ENCODE measurements around the gene PRR30. TPM values are rescaled to one million over a fixed set of nuclear protein-coding genes. Genes with fewer than 3 reads are reported as not detected.

Gene PRR30
- total RNA-seq, 1 experiment from 2014 or later = not detected

- H3K9me3 ChIP-seq (ENCODE audit: low read length) = no peaks in the 10 kb centered on the region
- H3K9me2 ChIP-seq (replicated peaks; ENCODE audit: insufficient read depth, low read length) = no peaks in the 10 kb centered on the region
- H3K36me3 ChIP-seq (ENCODE audit: insufficient read depth, low read length) = no peaks in the 10 kb centered on the region
- no peak overlapping the region for H3K4me2 ChIP-seq (ENCODE audit: low read depth, low read length, poor library complexity, severe bottlenecking)
- H3K79me2 ChIP-seq (ENCODE audit: low read length) = no peaks in the 10 kb centered on the region
- H3K27ac ChIP-seq (ENCODE audit: low read length) = no peak overlapping the region
- H4K20me1 ChIP-seq (ENCODE audit: insufficient read depth, low read depth, low read length) = no peaks in the 10 kb centered on the region
- DNase-seq = no peak
- H3K4me1 ChIP-seq (ENCODE audit: low read length) = no peaks in the 10 kb centered on the region
- no peak overlapping the region for H3K4me3 ChIP-seq (ENCODE audit: low read length)
- H3K9ac ChIP-seq (ENCODE audit: low read length) = no peak overlapping the region
- H2AFZ ChIP-seq (ENCODE audit: low read length) = no peak overlapping the region
- H3K27me3 ChIP-seq (ENCODE audit: low read length) = no peaks in the 10 kb centered on the region
These were observed 31.0 kb downstream of the PRR30 start for GRCh38 chr2:27108221-27108620.

- Histone ChIP-seq H3K9ac (ENCODE audit: low read length) (no peak overlapping the region), H2AFZ (ENCODE audit: low read length) (no peak overlapping the region), H3K36me3 (ENCODE audit: insufficient read depth, low read length) (no peaks in the 10 kb centered on the region), H4K20me1 (ENCODE audit: insufficient read depth, low read depth, low read length) (no peaks in the 10 kb centered on the region), H3K4me1 (ENCODE audit: low read length) (no peaks in the 10 kb centered on the region), H3K27me3 (ENCODE audit: low read length) (no peaks in the 10 kb centered on the region), H3K27ac (ENCODE audit: low read length) (no peak overlapping the region), H3K9me3 (ENCODE audit: low read length) (no peaks in the 10 kb centered on the region), H3K4me3 (ENCODE audit: low read length) (no peak overlapping the region), H3K79me2 (ENCODE audit: low read length) (no peaks in the 10 kb centered on the region), H3K9me2 (replicated peaks; ENCODE audit: insufficient read depth, low read length) (no peaks in the 10 kb centered on the region), H3K4me2 (ENCODE audit: low read depth, low read length, poor library complexity, severe bottlenecking) (no peak overlapping the region)
- no peak for DNase-seq
These were observed 33.2 kb downstream of the PRR30 start for GRCh38 chr2:27105981-27106380.

- DNase-seq = no peak
- Histone ChIP-seq H3K4me2 (ENCODE audit: low read depth, low read length, poor library complexity, severe bottlenecking) (no peak overlapping the region), H3K9me3 (ENCODE audit: low read length) (no peaks in the 10 kb centered on the region), H3K36me3 (ENCODE audit: insufficient read depth, low read length) (no peaks in the 10 kb centered on the region), H2AFZ (ENCODE audit: low read length) (no peak overlapping the region), H3K4me3 (ENCODE audit: low read length) (no peak overlapping the region), H3K9me2 (replicated peaks; ENCODE audit: insufficient read depth, low read length) (no peaks in the 10 kb centered on the region), H3K27me3 (ENCODE audit: low read length) (no peaks in the 10 kb centered on the region), H4K20me1 (ENCODE audit: insufficient read depth, low read depth, low read length) (no peaks in the 10 kb centered on the region), H3K9ac (ENCODE audit: low read length) (no peak overlapping the region), H3K4me1 (ENCODE audit: low read length) (no peaks in the 10 kb centered on the region), H3K79me2 (ENCODE audit: low read length) (no peaks in the 10 kb centered on the region), H3K27ac (ENCODE audit: low read length) (no peak overlapping the region)
These were observed 36.9 kb downstream of the PRR30 start for GRCh38 chr2:27102329-27102728.

- Histone ChIP-seq H3K4me3 (ENCODE audit: low read length) (no peak overlapping the region), H3K9me2 (replicated peaks; ENCODE audit: insufficient read depth, low read length) (no peaks in the 10 kb centered on the region), H3K27ac (ENCODE audit: low read length) (no peak overlapping the region), H2AFZ (ENCODE audit: low read length) (no peak overlapping the region), H3K4me2 (ENCODE audit: low read depth, low read length, poor library complexity, severe bottlenecking) (no peak overlapping the region), H3K9me3 (ENCODE audit: low read length) (no peaks in the 10 kb centered on the region), H3K4me1 (ENCODE audit: low read length) (peaks cover 8% of the 10 kb centered on the region), H3K27me3 (ENCODE audit: low read length) (no peaks in the 10 kb centered on the region), H3K36me3 (ENCODE audit: insufficient read depth, low read length) (no peaks in the 10 kb centered on the region), H3K9ac (ENCODE audit: low read length) (no peak overlapping the region), H4K20me1 (ENCODE audit: insufficient read depth, low read depth, low read length) (no peaks in the 10 kb centered on the region), H3K79me2 (ENCODE audit: low read length) (no peaks in the 10 kb centered on the region)
- no peak for DNase-seq
These were observed 39.2 kb downstream of the PRR30 start for GRCh38 chr2:27100036-27100435.

GRCh38 chr2:27099334-27099955 lies 39.8 kb downstream of the PRR30 start:
- H3K9ac ChIP-seq (ENCODE audit: low read length) = no peak overlapping the region
- no peak overlapping the region for H2AFZ ChIP-seq (ENCODE audit: low read length)
- H3K4me1 ChIP-seq (ENCODE audit: low read length) = peaks cover 8% of the 10 kb centered on the region
- H3K9me3 ChIP-seq (ENCODE audit: low read length) = no peaks in the 10 kb centered on the region
- no peak overlapping the region for H3K4me3 ChIP-seq (ENCODE audit: low read length)
- no peaks in the 10 kb centered on the region for H3K36me3 ChIP-seq (ENCODE audit: insufficient read depth, low read length)
- no peaks in the 10 kb centered on the region for H4K20me1 ChIP-seq (ENCODE audit: insufficient read depth, low read depth, low read length)
- no peaks in the 10 kb centered on the region for H3K9me2 ChIP-seq (replicated peaks; ENCODE audit: insufficient read depth, low read length)
- H3K4me2 ChIP-seq (ENCODE audit: low read depth, low read length, poor library complexity, severe bottlenecking) = no peak overlapping the region
- no peaks in the 10 kb centered on the region for H3K79me2 ChIP-seq (ENCODE audit: low read length)
- H3K27me3 ChIP-seq (ENCODE audit: low read length) = no peaks in the 10 kb centered on the region
- DNase-seq = no peak
- no peak overlapping the region for H3K27ac ChIP-seq (ENCODE audit: low read length)

- no peaks in the 10 kb centered on the region for H3K9me3 ChIP-seq (ENCODE audit: low read length)
- H3K9ac ChIP-seq (ENCODE audit: low read length) = no peak overlapping the region
- H3K9me2 ChIP-seq (replicated peaks; ENCODE audit: insufficient read depth, low read length) = no peaks in the 10 kb centered on the region
- H3K4me2 ChIP-seq (ENCODE audit: low read depth, low read length, poor library complexity, severe bottlenecking) = no peak overlapping the region
- H2AFZ ChIP-seq (ENCODE audit: low read length) = no peak overlapping the region
- no peaks in the 10 kb centered on the region for H3K27me3 ChIP-seq (ENCODE audit: low read length)
- no peaks in the 10 kb centered on the region for H3K36me3 ChIP-seq (ENCODE audit: insufficient read depth, low read length)
- H3K4me1 ChIP-seq (ENCODE audit: low read length) = peaks cover 8% of the 10 kb centered on the region
- no peaks in the 10 kb centered on the region for H3K79me2 ChIP-seq (ENCODE audit: low read length)
- no peak overlapping the region for H3K4me3 ChIP-seq (ENCODE audit: low read length)
- no peak overlapping the region for H3K27ac ChIP-seq (ENCODE audit: low read length)
- no peaks in the 10 kb centered on the region for H4K20me1 ChIP-seq (ENCODE audit: insufficient read depth, low read depth, low read length)
- no peak for DNase-seq
These were observed 41.9 kb downstream of the PRR30 start for GRCh38 chr2:27097341-27097740.

- no peak for DNase-seq
- Histone ChIP-seq H3K79me2 (ENCODE audit: low read length) (no peaks in the 10 kb centered on the region), H3K9me2 (replicated peaks; ENCODE audit: insufficient read depth, low read length) (no peaks in the 10 kb centered on the region), H3K27me3 (ENCODE audit: low read length) (no peaks in the 10 kb centered on the region), H3K9ac (ENCODE audit: low read length) (peak overlapping the region; percentile 51), H3K36me3 (ENCODE audit: insufficient read depth, low read length) (no peaks in the 10 kb centered on the region), H3K27ac (ENCODE audit: low read length) (no peak overlapping the region), H4K20me1 (ENCODE audit: insufficient read depth, low read depth, low read length) (no peaks in the 10 kb centered on the region), H3K4me2 (ENCODE audit: low read depth, low read length, poor library complexity, severe bottlenecking) (no peak overlapping the region), H3K4me3 (ENCODE audit: low read length) (no peak overlapping the region), H3K4me1 (ENCODE audit: low read length) (peaks cover 8% of the 10 kb centered on the region), H3K9me3 (ENCODE audit: low read length) (no peaks in the 10 kb centered on the region), H2AFZ (ENCODE audit: low read length) (peak overlapping the region; percentile 98)
These were observed 42.4 kb downstream of the PRR30 start for GRCh38 chr2:27096748-27097297.

GRCh38 chr2:27095745-27096651 lies 43.2 kb downstream of the PRR30 start:
- Histone ChIP-seq H3K27ac (ENCODE audit: low read length) (no peak overlapping the region), H3K9me3 (ENCODE audit: low read length) (no peaks in the 10 kb centered on the region), H3K9me2 (replicated peaks; ENCODE audit: insufficient read depth, low read length) (no peaks in the 10 kb centered on the region), H3K9ac (ENCODE audit: low read length) (peak overlapping the region; percentile 51), H3K4me1 (ENCODE audit: low read length) (peaks cover 8% of the 10 kb centered on the region), H3K36me3 (ENCODE audit: insufficient read depth, low read length) (no peaks in the 10 kb centered on the region), H3K4me3 (ENCODE audit: low read length) (peak overlapping the region; percentile 53; the same call in 1 of the 2 replicates), H2AFZ (ENCODE audit: low read length) (peak overlapping the region; percentile 98), H3K79me2 (ENCODE audit: low read length) (no peaks in the 10 kb centered on the region), H3K27me3 (ENCODE audit: low read length) (no peaks in the 10 kb centered on the region), H3K4me2 (ENCODE audit: low read depth, low read length, poor library complexity, severe bottlenecking) (peak overlapping the region; percentile 68), H4K20me1 (ENCODE audit: insufficient read depth, low read depth, low read length) (no peaks in the 10 kb centered on the region)
- DNase-seq = peak; percentile 86
